ENCODE data around the gene HTRA1. TPM values are rescaled to one million over a fixed set of nuclear protein-coding genes. Genes with fewer than 3 reads are reported as not detected.

HTRA1 gene
- total RNA-seq, 1 experiment from 2014 or later = 0.17 TPM

GRCh38 chr10:122560279-122560804 is 99.0 kb downstream of the HTRA1 start, which contains the start of gene DMBT1:
Gene DMBT1 (plus strand): TSS chr10:122560754. CDS start chr10:122560771, 17 bp downstream.
- TF ChIP-seq CTCF (conservative IDR thresholded peaks at IDR 0.05; ENCODE audit: low read depth, low read length) = no peak
- no peak within 1 kb of the TSS for H3K4me3 ChIP-seq (ENCODE audit: low read depth, low read length, poor library complexity, severe bottlenecking)
- no peaks in the 10 kb centered on the region for H3K36me3 ChIP-seq (ENCODE audit: insufficient read depth, low read length, poor library complexity, severe bottlenecking)
- H3K9me3 ChIP-seq (ENCODE audit: low read depth, low read length, poor library complexity, severe bottlenecking) = no peaks in the 10 kb centered on the region
- intact Hi-C loops (cut with micrococcal nuclease; ENCODE audit: unreplicated experiment) = no loop called here
- ChIA-PET POLR2A (ENCODE audit: low non-redundant PET) (no interaction called here), CTCF (no interaction called here)
- no peak within 1 kb of the TSS for H3K27ac ChIP-seq (ENCODE audit: low read depth, low read length, poor library complexity, severe bottlenecking)
- DNase-seq (ENCODE audit: low spot score) = no peak
- peaks cover 6% of the 10 kb centered on the region for H3K4me1 ChIP-seq (ENCODE audit: insufficient read depth, low read length, poor library complexity, severe bottlenecking)
- no TSS peak for BruUV-seq (replicated peaks)
- peaks cover 59% of the 10 kb centered on the region for H3K27me3 ChIP-seq (replicated peaks; ENCODE audit: insufficient read depth, low read depth, low read length, poor library complexity)

- DNase-seq (ENCODE audit: low spot score) = no peak
- no peak for TF ChIP-seq CTCF (conservative IDR thresholded peaks at IDR 0.05; ENCODE audit: low read depth, low read length)
- TF ChIP-seq EZH2 (IDR thresholded peaks at IDR 0.05; ENCODE audit: borderline replicate concordance, low read depth, low read length, poor library complexity, severe bottlenecking) = no peak
- Histone ChIP-seq H3K27me3 (replicated peaks; ENCODE audit: insufficient read depth, low read depth, low read length, poor library complexity) (peaks cover 60% of the 10 kb centered on the region), H3K4me3 (ENCODE audit: low read depth, low read length, poor library complexity, severe bottlenecking) (no peak overlapping the region), H3K27ac (ENCODE audit: low read depth, low read length, poor library complexity, severe bottlenecking) (no peak overlapping the region), H3K9me3 (ENCODE audit: low read depth, low read length, poor library complexity, severe bottlenecking) (no peaks in the 10 kb centered on the region), H3K36me3 (ENCODE audit: insufficient read depth, low read length, poor library complexity, severe bottlenecking) (no peaks in the 10 kb centered on the region), H3K4me1 (ENCODE audit: insufficient read depth, low read length, poor library complexity, severe bottlenecking) (peaks cover 6% of the 10 kb centered on the region)
- BruUV-seq (replicated peaks) = no TSS peak
- CTCF ChIA-PET = no interaction called here
- intact Hi-C loops (cut with micrococcal nuclease; ENCODE audit: unreplicated experiment) = no loop called here
- POLR2A ChIA-PET (ENCODE audit: low non-redundant PET) = no interaction called here
These were observed 99.9 kb downstream of the HTRA1 start for GRCh38 chr10:122561212-122561611.

GRCh38 chr10:122561792-122562191 is 100.4 kb downstream of the HTRA1 start:
- no peak for TF ChIP-seq CTCF (conservative IDR thresholded peaks at IDR 0.05; ENCODE audit: low read depth, low read length)
- no peak for TF ChIP-seq EZH2 (IDR thresholded peaks at IDR 0.05; ENCODE audit: borderline replicate concordance, low read depth, low read length, poor library complexity, severe bottlenecking)
- Histone ChIP-seq H3K4me3 (ENCODE audit: low read depth, low read length, poor library complexity, severe bottlenecking) (no peak overlapping the region), H3K27me3 (replicated peaks; ENCODE audit: insufficient read depth, low read depth, low read length, poor library complexity) (peaks cover 60% of the 10 kb centered on the region), H3K9me3 (ENCODE audit: low read depth, low read length, poor library complexity, severe bottlenecking) (no peaks in the 10 kb centered on the region), H3K36me3 (ENCODE audit: insufficient read depth, low read length, poor library complexity, severe bottlenecking) (no peaks in the 10 kb centered on the region), H3K4me1 (ENCODE audit: insufficient read depth, low read length, poor library complexity, severe bottlenecking) (peaks cover 6% of the 10 kb centered on the region), H3K27ac (ENCODE audit: low read depth, low read length, poor library complexity, severe bottlenecking) (no peak overlapping the region)
- DNase-seq (ENCODE audit: low spot score) = no peak
- ChIA-PET CTCF (no interaction called here), POLR2A (ENCODE audit: low non-redundant PET) (no interaction called here)
- no TSS peak for BruUV-seq (replicated peaks)
- intact Hi-C loops (cut with micrococcal nuclease; ENCODE audit: unreplicated experiment) = no loop called here

Small RNA genes lying within 50 kb of the gene (microRNA-seq; reads per million reads assigned to microRNA genes)
- gene MIR3941 = 1.9 reads per million

Other genes with a start within 250 kb of the HTRA1 start
- gene BTBD16, start 190.3 kb upstream of the HTRA1 start, total RNA-seq (2021) = not detected in 2 replicates
- 18.9 and 20.5 TPM in 2 replicates for gene PLEKHA1, start 86.8 kb upstream of the HTRA1 start, total RNA-seq (2021)
- not detected in 2 replicates for gene ARMS2, start 6.9 kb upstream of the HTRA1 start, total RNA-seq (2021)
- not detected in 2 replicates for gene DMBT1, start 99.2 kb downstream of the HTRA1 start, total RNA-seq (2021)
- gene C10orf120, start 238.3 kb downstream of the HTRA1 start, total RNA-seq (2021) = not detected in 2 replicates